ENCODE results near the gene RNF183. TPM values are rescaled to one million over a fixed set of nuclear protein-coding genes. Genes with fewer than 3 reads are reported as not detected.
A peak's percentile ranks its signal among the peaks of the same experiment; 100 is the strongest.
"Not testable (repeated sequence)": the region's sequence is repeated elsewhere in the genome, so short reads cannot be mapped to it uniquely, and the experiment has no call there.

The RNF183 gene
- total RNA-seq, 2 donors from 2014 or later: not detected

GRCh38 chr9:113299800-113300292 lies 3.3 kb downstream of the RNF183 start:
- intact Hi-C loops (cut with DNase I): no loop called here
- Histone ChIP-seq H3K4me1 (peaks cover 8% of the 10 kb centered on the region), H3K27me3 (no peaks in the 10 kb centered on the region), H3K4me3 (no peak overlapping the region), H3K36me3 (replicated peaks in 1 of 2; ENCODE audit: insufficient read depth in 1 of 2, low read depth in 2 of 2) (no peaks in the 10 kb centered on the region), H3K27ac (no peak overlapping the region), H3K9me3 (no peaks in the 10 kb centered on the region)
- ATAC-seq: peak; percentile 55
- no peak for TF ChIP-seq POLR2A (IDR thresholded peaks at IDR 0.05)
- TF ChIP-seq, protein P1, sequence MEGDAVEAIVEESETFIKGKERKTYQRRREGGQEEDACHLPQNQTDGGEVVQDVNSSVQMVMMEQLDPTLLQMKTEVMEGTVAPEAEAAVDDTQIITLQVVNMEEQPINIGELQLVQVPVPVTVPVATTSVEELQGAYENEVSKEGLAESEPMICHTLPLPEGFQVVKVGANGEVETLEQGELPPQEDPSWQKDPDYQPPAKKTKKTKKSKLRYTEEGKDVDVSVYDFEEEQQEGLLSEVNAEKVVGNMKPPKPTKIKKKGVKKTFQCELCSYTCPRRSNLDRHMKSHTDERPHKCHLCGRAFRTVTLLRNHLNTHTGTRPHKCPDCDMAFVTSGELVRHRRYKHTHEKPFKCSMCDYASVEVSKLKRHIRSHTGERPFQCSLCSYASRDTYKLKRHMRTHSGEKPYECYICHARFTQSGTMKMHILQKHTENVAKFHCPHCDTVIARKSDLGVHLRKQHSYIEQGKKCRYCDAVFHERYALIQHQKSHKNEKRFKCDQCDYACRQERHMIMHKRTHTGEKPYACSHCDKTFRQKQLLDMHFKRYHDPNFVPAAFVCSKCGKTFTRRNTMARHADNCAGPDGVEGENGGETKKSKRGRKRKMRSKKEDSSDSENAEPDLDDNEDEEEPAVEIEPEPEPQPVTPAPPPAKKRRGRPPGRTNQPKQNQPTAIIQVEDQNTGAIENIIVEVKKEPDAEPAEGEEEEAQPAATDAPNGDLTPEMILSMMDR (IDR thresholded peaks at IDR 0.05): no peak
- WGBS, 2 donors: 29 to 38% methylated on average over 7 to 8 of the region's 8 CpGs
- peak; percentile 23 to 72 (median 46) for DNase-seq

DNA sequence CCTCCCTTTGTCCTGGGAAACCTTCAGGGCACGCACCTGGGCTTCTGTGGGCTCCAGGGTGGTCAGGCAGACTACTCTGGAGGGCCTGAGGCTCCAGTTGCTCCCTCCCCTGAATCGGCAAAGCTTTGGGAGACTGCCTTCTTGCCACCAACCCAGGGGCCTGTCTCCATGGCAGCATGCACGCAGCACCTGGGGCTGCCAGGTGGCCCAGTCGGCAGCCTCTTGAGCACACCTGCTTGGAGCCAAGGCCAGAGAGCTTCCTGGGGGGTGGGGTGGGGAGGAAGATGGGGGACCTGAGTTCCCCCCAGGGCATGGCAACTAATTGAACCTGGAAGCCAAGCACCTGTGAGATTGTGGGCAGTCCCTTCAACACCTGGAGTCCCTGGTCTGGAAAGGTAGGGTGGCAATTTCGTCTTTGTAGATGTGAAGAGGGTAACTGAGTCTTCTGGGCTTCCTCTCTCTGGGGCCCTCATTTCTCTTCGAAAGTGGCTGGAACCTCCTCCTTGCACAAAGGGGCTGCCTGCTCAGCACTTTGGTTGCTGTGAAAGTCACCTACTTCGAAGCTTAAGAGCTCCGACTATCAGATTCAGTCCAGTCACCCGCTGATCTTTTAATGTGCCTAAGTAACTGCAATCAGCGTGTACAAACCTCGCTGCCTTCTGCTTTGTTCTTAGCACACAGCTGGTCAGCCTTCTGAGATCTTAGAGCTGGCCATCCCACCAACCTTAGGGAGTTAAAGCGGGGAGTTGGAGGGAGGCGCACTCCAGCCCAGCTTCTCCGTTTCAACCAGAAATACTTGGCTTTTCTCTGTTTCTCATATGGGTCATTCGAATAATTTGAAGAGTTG lies 4.0 kb downstream of the RNF183 start:
- Histone ChIP-seq H3K9me3 (no peaks in the 10 kb centered on the region), H3K27me3 (no peaks in the 10 kb centered on the region), H3K36me3 (replicated peaks in 1 of 2; ENCODE audit: insufficient read depth in 1 of 2, low read depth in 2 of 2) (no peaks in the 10 kb centered on the region), H3K27ac (no peak overlapping the region), H3K4me1 (peaks cover 8% of the 10 kb centered on the region), H3K4me3 (no peak overlapping the region)
- intact Hi-C loops (cut with DNase I): no loop called here
- WGBS, 2 donors: 78 to 81% methylated on average over 13 to 15 of the region's 15 CpGs
- no peak for DNase-seq
- TF ChIP-seq POLR2A (IDR thresholded peaks at IDR 0.05): no peak
- TF ChIP-seq, protein P1 (IDR thresholded peaks at IDR 0.05): no peak
- ATAC-seq: no peak

DNA sequence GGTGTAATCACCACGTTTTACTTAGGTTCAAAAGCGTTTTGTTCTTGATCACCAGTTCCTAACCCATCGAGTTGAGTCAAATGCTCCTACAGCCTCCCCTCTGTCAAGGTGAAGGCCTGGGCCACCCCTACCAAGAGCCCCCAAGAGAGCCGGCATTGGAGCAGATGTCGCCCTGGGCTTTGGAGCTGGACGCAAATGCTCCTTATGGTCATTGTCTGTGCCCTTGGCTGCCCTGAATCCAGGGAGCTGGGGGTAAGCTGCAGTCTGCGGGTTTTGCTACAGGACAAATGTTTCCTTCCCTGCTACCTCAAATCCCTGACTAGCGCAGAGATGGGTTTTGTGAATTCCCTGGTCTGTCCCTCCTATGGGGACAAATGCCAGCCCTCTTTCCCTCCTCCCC lies 4.9 kb downstream of the RNF183 start:
- Histone ChIP-seq H3K27ac (no peak overlapping the region), H3K4me1 (peaks cover 8% of the 10 kb centered on the region), H3K9me3 (no peaks in the 10 kb centered on the region), H3K36me3 (replicated peaks in 1 of 2; ENCODE audit: insufficient read depth in 1 of 2, low read depth in 2 of 2) (no peaks in the 10 kb centered on the region), H3K27me3 (no peaks in the 10 kb centered on the region), H3K4me3 (no peak overlapping the region)
- intact Hi-C loops (cut with DNase I): no loop called here
- ATAC-seq (no peak), DNase-seq (no peak)
- 84 to 86% methylated on average over 8 of the region's 8 CpGs for WGBS, 2 donors
- TF ChIP-seq POLR2A (IDR thresholded peaks at IDR 0.05): no peak
- TF ChIP-seq, protein P1 (IDR thresholded peaks at IDR 0.05): no peak

DNA sequence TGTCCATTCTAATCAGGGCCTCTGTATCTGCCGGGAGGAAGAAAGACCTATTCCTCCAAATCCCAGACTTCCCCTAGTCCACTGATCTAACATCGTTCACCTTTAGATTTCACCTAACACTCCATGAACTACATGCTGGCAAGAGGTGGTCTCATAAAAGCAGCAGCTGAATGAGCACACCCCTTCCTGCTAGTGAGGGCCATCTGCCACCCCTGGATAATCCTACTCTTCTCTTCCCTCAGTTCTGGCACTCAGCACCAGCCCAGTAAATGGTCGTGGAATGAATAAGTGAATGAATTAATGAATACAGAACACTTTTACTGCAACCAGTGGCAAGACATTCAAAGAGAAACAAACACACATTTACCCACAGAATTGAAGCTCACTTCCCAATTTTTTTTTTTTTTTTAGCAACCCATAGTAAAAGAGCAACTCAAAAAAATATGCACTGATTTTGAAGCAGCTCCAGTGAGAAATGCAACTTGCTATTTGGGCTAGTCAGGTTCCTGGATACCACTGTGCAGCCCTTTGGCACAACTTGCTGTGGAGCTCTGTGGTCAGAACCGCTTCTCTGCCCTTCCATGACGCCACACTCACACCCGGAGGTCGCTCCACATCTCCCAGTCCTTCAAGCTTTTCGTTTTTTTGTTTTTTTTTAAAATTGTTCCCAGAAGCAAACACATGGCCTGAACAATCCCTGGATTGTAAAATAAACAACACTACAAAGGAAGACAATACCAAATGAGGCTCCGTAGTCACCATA lies 6.2 kb downstream of the RNF183 start:
- no peaks in the 10 kb centered on the region for H3K27me3 ChIP-seq
- DNase-seq (no peak), ATAC-seq (no peak)
- intact Hi-C loops (cut with DNase I): no loop called here
- peaks cover 8% of the 10 kb centered on the region for H3K4me1 ChIP-seq
- H3K4me3 ChIP-seq: no peak overlapping the region
- no peak for TF ChIP-seq POLR2A (IDR thresholded peaks at IDR 0.05)
- TF ChIP-seq, protein P1 (IDR thresholded peaks at IDR 0.05): no peak
- 52 to 60% methylated on average over 9 of the region's 9 CpGs for WGBS, 2 donors
- no peaks in the 10 kb centered on the region for H3K9me3 ChIP-seq
- H3K36me3 ChIP-seq (replicated peaks in 1 of 2; ENCODE audit: insufficient read depth in 1 of 2, low read depth in 2 of 2): peaks cover 0 to 5% of the 10 kb centered on the region in 2 donors
- no peak overlapping the region for H3K27ac ChIP-seq

DNA sequence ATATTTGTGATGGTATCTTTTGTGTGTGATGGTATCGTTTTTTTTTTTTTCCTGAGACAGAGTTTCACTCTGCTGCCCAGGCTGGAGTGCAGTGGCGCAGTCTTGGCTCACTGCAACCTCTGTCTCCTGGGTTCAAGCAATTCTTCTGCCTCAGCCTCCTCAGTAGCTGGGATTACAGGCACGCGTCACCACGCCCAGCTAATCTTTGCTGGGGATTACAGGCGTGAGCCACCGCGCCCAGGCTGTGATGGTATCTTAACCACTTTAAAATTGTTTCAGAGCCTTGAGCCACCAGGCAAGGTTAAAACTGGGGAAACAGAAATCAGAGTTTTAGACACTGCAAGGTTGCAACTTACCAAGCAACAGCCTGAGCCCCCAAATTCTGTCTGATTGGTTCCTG lies 6.9 kb downstream of the RNF183 start:
- H3K27ac ChIP-seq; H3K4me1 ChIP-seq; H3K9me3 ChIP-seq; H3K27me3 ChIP-seq; ATAC-seq; H3K4me3 ChIP-seq; DNase-seq; intact Hi-C loops (cut with DNase I): not testable (repeated sequence)
- WGBS, 2 donors: 72 to 78% methylated on average over 8 of the region's 8 CpGs
- peaks cover 0 to 11% of the 10 kb centered on the region in 2 donors for H3K36me3 ChIP-seq (replicated peaks in 1 of 2; ENCODE audit: insufficient read depth in 1 of 2, low read depth in 2 of 2)

All from body of pancreas (tissue), 4 donors.